ENCODE results near the gene OLFML1.

OLFML1 gene

GRCh38 chr11:7486781-7487140 lies 1.5 kb downstream of the OLFML1 start:
- no peak for ATAC-seq
- no peak for TF ChIP-seq ZNF8 (CRISPR knock-in tag; IDR thresholded peaks at IDR 0.05)
- no peak for TF ChIP-seq CREB5 (CRISPR knock-in tag; IDR thresholded peaks at IDR 0.05; ENCODE audit: low read depth)
- no peak for TF ChIP-seq ZC3H10 (CRISPR knock-in tag; IDR thresholded peaks at IDR 0.05)
- TF ChIP-seq GLIS3 (CRISPR knock-in tag; IDR thresholded peaks at IDR 0.05) = no peak

- ATAC-seq = no peak
- TF ChIP-seq ARNTL (CRISPR knock-in tag; IDR thresholded peaks at IDR 0.05; ENCODE audit: borderline replicate concordance, low read depth) (no peak), OSR1 (CRISPR knock-in tag; IDR thresholded peaks at IDR 0.05) (no peak)
These were observed 2.1 kb downstream of the OLFML1 start for GRCh38 chr11:7487360-7487759.

GRCh38 chr11:7488681-7489080 lies 3.4 kb downstream of the OLFML1 start:
- ATAC-seq = no peak
- no peak for TF ChIP-seq SNAI2 (CRISPR knock-in tag; IDR thresholded peaks at IDR 0.05)
- no peak for TF ChIP-seq PPARA (CRISPR knock-in tag; IDR thresholded peaks at IDR 0.05; ENCODE audit: borderline replicate concordance)
- no peak for TF ChIP-seq TOX (CRISPR knock-in tag; IDR thresholded peaks at IDR 0.05; ENCODE audit: borderline replicate concordance)
- TF ChIP-seq ZC3H10 (CRISPR knock-in tag; IDR thresholded peaks at IDR 0.05) = no peak
- TF ChIP-seq OSR1 (CRISPR knock-in tag; IDR thresholded peaks at IDR 0.05) = no peak
- TF ChIP-seq CREB5 (CRISPR knock-in tag; IDR thresholded peaks at IDR 0.05; ENCODE audit: low read depth) = no peak
- no peak for TF ChIP-seq GLIS3 (CRISPR knock-in tag; IDR thresholded peaks at IDR 0.05)
- no peak for TF ChIP-seq CSRNP3 (CRISPR knock-in tag; IDR thresholded peaks at IDR 0.05)
- TF ChIP-seq RARB (CRISPR knock-in tag; IDR thresholded peaks at IDR 0.05) = no peak
- no peak for TF ChIP-seq BACH2 (CRISPR knock-in tag; IDR thresholded peaks at IDR 0.05; ENCODE audit: borderline replicate concordance)
- no peak for TF ChIP-seq ZFP3 (CRISPR knock-in tag; IDR thresholded peaks at IDR 0.05)
- no peak for TF ChIP-seq ESRRG (CRISPR knock-in tag; IDR thresholded peaks at IDR 0.05)
- TF ChIP-seq ISL1 (CRISPR knock-in tag; IDR thresholded peaks at IDR 0.05) = no peak
- TF ChIP-seq ZNF70 (CRISPR knock-in tag; IDR thresholded peaks at IDR 0.05) = no peak
- no peak for TF ChIP-seq ARNTL (CRISPR knock-in tag; IDR thresholded peaks at IDR 0.05; ENCODE audit: borderline replicate concordance, low read depth)
- TF ChIP-seq ZFP30 (CRISPR knock-in tag; IDR thresholded peaks at IDR 0.05) = no peak
- no peak for TF ChIP-seq PATZ1 (CRISPR knock-in tag; IDR thresholded peaks at IDR 0.05; ENCODE audit: borderline replicate concordance)
- no peak for TF ChIP-seq POU6F1 (CRISPR knock-in tag; IDR thresholded peaks at IDR 0.05; ENCODE audit: borderline replicate concordance, low read depth)
- TF ChIP-seq TSHZ2 (CRISPR knock-in tag; IDR thresholded peaks at IDR 0.05) = no peak
- TF ChIP-seq TCF4 (CRISPR knock-in tag; IDR thresholded peaks at IDR 0.05; ENCODE audit: borderline replicate concordance) = no peak

All from SK-N-SH treated with all-trans-retinoic acid at 6 μM for 48 hours (cell line).